ENCODE measurements around the gene CCDC13.

DNA sequence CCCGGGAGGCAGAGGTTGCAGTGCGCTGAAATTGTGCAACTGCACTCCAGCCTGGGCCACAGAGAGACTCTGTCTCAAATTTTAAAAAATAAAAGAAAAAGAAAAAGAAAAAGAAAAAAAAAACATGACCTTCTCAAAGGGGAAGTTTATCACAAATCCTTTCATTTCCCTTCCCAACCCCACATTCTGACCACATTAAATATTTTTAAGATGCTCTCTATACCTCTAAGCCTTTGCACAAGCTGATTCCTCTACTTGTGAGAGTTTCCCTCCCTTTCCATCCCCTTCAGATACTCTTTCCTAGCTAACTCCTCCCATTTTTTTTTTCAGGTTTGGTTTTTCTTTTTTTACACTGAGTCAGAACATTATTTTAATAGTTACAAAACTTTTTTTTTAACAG is 27.2 kb upstream of the CCDC13 start:
- TF ChIP-seq, protein P1, sequence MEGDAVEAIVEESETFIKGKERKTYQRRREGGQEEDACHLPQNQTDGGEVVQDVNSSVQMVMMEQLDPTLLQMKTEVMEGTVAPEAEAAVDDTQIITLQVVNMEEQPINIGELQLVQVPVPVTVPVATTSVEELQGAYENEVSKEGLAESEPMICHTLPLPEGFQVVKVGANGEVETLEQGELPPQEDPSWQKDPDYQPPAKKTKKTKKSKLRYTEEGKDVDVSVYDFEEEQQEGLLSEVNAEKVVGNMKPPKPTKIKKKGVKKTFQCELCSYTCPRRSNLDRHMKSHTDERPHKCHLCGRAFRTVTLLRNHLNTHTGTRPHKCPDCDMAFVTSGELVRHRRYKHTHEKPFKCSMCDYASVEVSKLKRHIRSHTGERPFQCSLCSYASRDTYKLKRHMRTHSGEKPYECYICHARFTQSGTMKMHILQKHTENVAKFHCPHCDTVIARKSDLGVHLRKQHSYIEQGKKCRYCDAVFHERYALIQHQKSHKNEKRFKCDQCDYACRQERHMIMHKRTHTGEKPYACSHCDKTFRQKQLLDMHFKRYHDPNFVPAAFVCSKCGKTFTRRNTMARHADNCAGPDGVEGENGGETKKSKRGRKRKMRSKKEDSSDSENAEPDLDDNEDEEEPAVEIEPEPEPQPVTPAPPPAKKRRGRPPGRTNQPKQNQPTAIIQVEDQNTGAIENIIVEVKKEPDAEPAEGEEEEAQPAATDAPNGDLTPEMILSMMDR (conservative IDR thresholded peaks at IDR 0.05) = no peak
- TF ChIP-seq EZH2 (IDR thresholded peaks at IDR 0.05; ENCODE audit: low read depth) = no peak
